Activated CD8-positive, alpha-beta T cell treated with anti-CD3 and anti-CD28 coated beads for 36 hours (primary cell): ENCODE results near the gene SLX9. TPM values are rescaled to one million over a fixed set of nuclear protein-coding genes. Genes with fewer than 3 reads are reported as not detected.

Source experiments
- ATAC-seq: fragments of 200-7000 bp; cut with Tn5 transposase; one replicate; pipeline ENCODE4 v1.10.0; 2021; ENCODE audit warnings: mild to moderate bottlenecking, moderate library complexity
- CTCF ChIA-PET: fragments of 350-600 bp; sonication (Branson Sonifier 250); formaldehyde crosslinking; loops from one replicate; lab custom pipeline; 2021; ENCODE audit warnings: antibody characterized with exemption; lab: Charles Lee
- POLR2A ChIA-PET: fragments of 350-600 bp; sonication (Branson Sonifier 250); formaldehyde crosslinking; loops from one replicate; lab custom pipeline; 2021; ENCODE audit warnings: antibody characterized with exemption; lab: Charles Lee
- DNase-seq: peaks from one replicate; pipeline ENCODE4 v3.0.0-alpha.2; 2020
- H3K27ac Mint-ChIP-seq: one replicate; pipeline ENCODE4 v1.8.0; 2021; ENCODE audit warnings: mild to moderate bottlenecking, mixed read lengths
- H3K27me3 Mint-ChIP-seq: one replicate; pipeline ENCODE4 v1.8.0; 2021; ENCODE audit warnings: mixed read lengths
- H3K36me3 Mint-ChIP-seq: one replicate; pipeline ENCODE4 v1.8.0; 2021; ENCODE audit warnings: low read depth, mixed read lengths
- H3K4me1 Mint-ChIP-seq: one replicate; pipeline ENCODE4 v1.8.0; 2021; ENCODE audit warnings: low read depth, mixed read lengths
- H3K4me3 Mint-ChIP-seq: one replicate; pipeline ENCODE4 v1.8.0; 2021; ENCODE audit warnings: mild to moderate bottlenecking, moderate library complexity, mixed read lengths
- H3K9me3 Mint-ChIP-seq: one replicate; pipeline ENCODE4 v1.8.0; 2021; ENCODE audit warnings: mixed read lengths
- CTCF ChIP-seq: fragments of 200-600 bp; IDR thresholded peaks from one replicate; pipeline ENCODE4 v1.8.0; 2022; ENCODE audit warnings: antibody characterized with exemption, mild to moderate bottlenecking
- intact Hi-C: fragments of 100-400 bp; cut with micrococcal nuclease; formaldehyde crosslinking; loops from one replicate; pipeline ENCODE4 v1.10.0; 2022
- total RNA-seq, 2 experiments: library from RNA; stranded (reverse); gene quantifications; one replicate each; pipeline ENCODE4 v1.2.3, GENCODE V29; 2021

SLX9 gene
- total RNA-seq, 2 experiments from 2014 or later, result 76.0 to 76.5 TPM

GRCh38 chr21:44901391-44902074, 38.3 kb upstream of the SLX9 start:
- H3K4me1 Mint-ChIP-seq, result peaks cover 12% of the 10 kb centered on the region
- CTCF ChIA-PET, result interaction anchor here (0.8 kb wide), 1 partner anchor 30 kb away, joined by 3 read pairs; no protein-coding TSS in a partner anchor
- intact Hi-C loops, result no loop called here
- peaks cover 57% of the 10 kb centered on the region for H3K36me3 Mint-ChIP-seq
- no peak overlapping the region for H3K4me3 Mint-ChIP-seq
- no peaks in the 10 kb centered on the region for H3K9me3 Mint-ChIP-seq
- POLR2A ChIA-PET, result interaction anchor here (0.6 to 17.0 kb wide), 3 partner anchors 10 to 55 kb away, joined by 3 to 166 read pairs (median 4); partner anchors contain the start of gene PTTG1IP
- H3K27ac Mint-ChIP-seq, result no peak overlapping the region
- TF ChIP-seq CTCF, result no peak
- no peak for DNase-seq
- no peaks in the 10 kb centered on the region for H3K27me3 Mint-ChIP-seq
- no peak for ATAC-seq

GRCh38 chr21:44902268-44903049, 37.4 kb upstream of the SLX9 start:
- intact Hi-C loops, result no loop called here
- Mint-ChIP-seq H3K36me3 (peaks cover 59% of the 10 kb centered on the region), H3K27me3 (no peaks in the 10 kb centered on the region), H3K4me1 (peaks cover 13% of the 10 kb centered on the region), H3K9me3 (no peaks in the 10 kb centered on the region), H3K27ac (no peak overlapping the region), H3K4me3 (no peak overlapping the region)
- TF ChIP-seq CTCF, result no peak
- DNase-seq, result no peak
- CTCF ChIA-PET, result no interaction called here
- POLR2A ChIA-PET, result interaction anchor here (1.3 kb wide), 1 partner anchor 25 kb away, joined by 4 read pairs; no protein-coding TSS in a partner anchor
- no peak for ATAC-seq

- DNase-seq (no peak), ATAC-seq (no peak)
- CTCF ChIA-PET, result no interaction called here
- POLR2A ChIA-PET, result interaction anchor here (1.3 kb wide), 1 partner anchor 24 kb away, joined by 4 read pairs; no protein-coding TSS in a partner anchor
- peaks cover 60% of the 10 kb centered on the region for H3K36me3 Mint-ChIP-seq
- no peak overlapping the region for H3K4me3 Mint-ChIP-seq
- H3K9me3 Mint-ChIP-seq, result no peaks in the 10 kb centered on the region
- no peaks in the 10 kb centered on the region for H3K27me3 Mint-ChIP-seq
- H3K27ac Mint-ChIP-seq, result no peak overlapping the region
- TF ChIP-seq CTCF, result no peak
- intact Hi-C loops, result no loop called here
- peaks cover 19% of the 10 kb centered on the region for H3K4me1 Mint-ChIP-seq
Measured at GRCh38 chr21:44903050-44903685, 36.7 kb upstream of the SLX9 start.

- no peak for DNase-seq
- H3K27me3 Mint-ChIP-seq, result no peaks in the 10 kb centered on the region
- H3K36me3 Mint-ChIP-seq, result peaks cover 59% of the 10 kb centered on the region
Measured at GRCh38 chr21:44903689-44904088, 36.1 kb upstream of the SLX9 start.

More at GRCh38 chr21:44903689-44904088, 36.1 kb upstream of the SLX9 start:
- Mint-ChIP-seq H3K9me3 (no peaks in the 10 kb centered on the region), H3K4me3 (no peak overlapping the region), H3K4me1 (peaks cover 19% of the 10 kb centered on the region), H3K27ac (no peak overlapping the region)
- ATAC-seq, result no peak
- intact Hi-C loops, result no loop called here
- TF ChIP-seq CTCF, result no peak
- CTCF ChIA-PET, result no interaction called here
- POLR2A ChIA-PET, result interaction anchor here (1.3 kb wide), 1 partner anchor 24 kb away, joined by 4 read pairs; no protein-coding TSS in a partner anchor
